ENCODE measurements around the gene CSNK2A3. TPM values are rescaled to one million over a fixed set of nuclear protein-coding genes. Genes with fewer than 3 reads are reported as not detected.

Gene CSNK2A3
- total RNA-seq, 1 experiment from 2014 or later, result 1.7 TPM

GRCh38 chr11:11397036-11397415, 44.0 kb upstream of the CSNK2A3 start:
- Histone ChIP-seq H3K14ac (ENCODE audit: insufficient read depth, low read length) (no peak overlapping the region), H3K9me3 (ENCODE audit: control insufficient read depth, low read depth, low read length) (no peaks in the 10 kb centered on the region), H3K79me1 (ENCODE audit: insufficient read depth, low read depth, low read length, poor library complexity, severe bottlenecking) (no peaks in the 10 kb centered on the region), H3K56ac (ENCODE audit: insufficient read length, low read depth, low read length) (no peak overlapping the region), H3K23ac (ENCODE audit: insufficient read length, low read depth, low read length) (no peak overlapping the region), H3K9ac (ENCODE audit: extremely low read depth, insufficient read length, low read length) (no peak overlapping the region), H3K4ac (ENCODE audit: low read depth, low read length) (no peak overlapping the region), H4K5ac (ENCODE audit: insufficient read length, low read depth, low read length) (no peak overlapping the region), H2BK120ac (ENCODE audit: low read depth, low read length, poor library complexity, severe bottlenecking) (no peak overlapping the region), H4K20me1 (ENCODE audit: control insufficient read depth, insufficient read depth, insufficient read length) (no peaks in the 10 kb centered on the region), H3K27me3 (ENCODE audit: insufficient read depth, low read length) (no peaks in the 10 kb centered on the region), H4K8ac (replicated peaks; ENCODE audit: insufficient read length, low read depth, low read length) (no peak overlapping the region), H2AFZ (ENCODE audit: low read length) (no peak overlapping the region), H2BK15ac (ENCODE audit: low read depth, low read length) (no peak overlapping the region), H3K4me1 (ENCODE audit: insufficient read depth, low read length) (no peaks in the 10 kb centered on the region), H3K79me2 (ENCODE audit: insufficient read depth, low read length) (no peaks in the 10 kb centered on the region), H2BK12ac (ENCODE audit: insufficient read length, low read depth, low read length) (no peak overlapping the region), H4K91ac (ENCODE audit: insufficient read length, low read depth, low read length) (no peak overlapping the region), H2BK20ac (ENCODE audit: low read depth, low read length, poor library complexity, severe bottlenecking) (no peak overlapping the region), H2BK5ac (ENCODE audit: insufficient read length, low read length) (no peak overlapping the region), H3K4me2 (ENCODE audit: insufficient read depth, insufficient read length, low read length) (no peak overlapping the region), H3T11ph (ENCODE audit: low read length) (no peak overlapping the region), H3K23me2 (ENCODE audit: insufficient read length, low read depth, low read length, poor library complexity, severe bottlenecking) (no peaks in the 10 kb centered on the region), H3K18ac (ENCODE audit: insufficient read length, low read depth, low read length) (no peak overlapping the region), H3K27ac (ENCODE audit: insufficient read length, low read depth, low read length) (no peak overlapping the region), H2AK5ac (ENCODE audit: insufficient read length, low read length) (no peak overlapping the region)
- no CpG with 5 or more reads among the region's 2 CpGs for WGBS (ENCODE audit: extremely low coverage, insufficient read length, low lambda C conversion rate)
- DNase-seq, result no peak
- peaks cover 8% of the 10 kb centered on the region for H3K27me3 Mint-ChIP-seq (ENCODE audit: low read depth)
- no peaks in the 10 kb centered on the region for H3K36me3 Mint-ChIP-seq (ENCODE audit: insufficient read depth in 1 of 3, low read depth in 3 of 3)
- H3K27ac Mint-ChIP-seq, result no peak overlapping the region
- H3K9me3 Mint-ChIP-seq, result no peaks in the 10 kb centered on the region
- H3K4me3 Mint-ChIP-seq, result no peak overlapping the region
- TF ChIP-seq CTCF (conservative IDR thresholded peaks at IDR 0.05), result no peak
- H3K4me1 Mint-ChIP-seq, result peaks cover 6% of the 10 kb centered on the region in 2 experiments

Data from H9 (cell line).